ENCODE data around the gene SLC25A48.

The SLC25A48 gene

DNA sequence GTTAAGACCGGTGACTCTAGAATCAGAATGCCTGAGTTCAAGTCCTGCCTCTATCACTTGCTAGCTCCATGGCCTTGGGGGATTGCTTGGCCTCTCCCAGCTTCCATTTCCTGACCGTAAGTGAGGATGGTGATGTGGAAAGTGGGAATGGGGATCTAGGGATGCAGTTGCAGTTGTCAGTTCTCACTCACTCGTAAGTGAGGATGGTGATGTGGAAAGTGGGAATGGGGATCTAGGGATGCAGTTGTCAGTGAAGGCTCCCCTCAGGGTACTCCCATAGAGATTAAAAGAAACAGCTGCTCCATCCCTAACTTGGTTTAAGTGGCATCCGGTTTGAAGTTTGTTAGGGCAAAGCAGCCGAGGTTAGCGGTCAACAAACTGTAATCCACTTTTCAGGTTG lies 64.2 kb downstream of the SLC25A48 start:
- DNase-seq (ENCODE audit: low read depth), result no peak
- no peak for TF ChIP-seq CTCF (IDR thresholded peaks at IDR 0.05; ENCODE audit: control insufficient read depth, insufficient read depth, low read depth, low read length, missing control alignments)
- no peak overlapping the region for H3K4me3 ChIP-seq (ENCODE audit: control insufficient read depth, low read depth, low read length)

GRCh38 chr5:135900276-135900675 lies 65.8 kb downstream of the SLC25A48 start:
- no peak for TF ChIP-seq CTCF (IDR thresholded peaks at IDR 0.05; ENCODE audit: control insufficient read depth, insufficient read depth, low read depth, low read length, missing control alignments)
- no peak for DNase-seq (ENCODE audit: low read depth)
- no peak overlapping the region for H3K4me3 ChIP-seq (ENCODE audit: control insufficient read depth, low read depth, low read length)

DNA sequence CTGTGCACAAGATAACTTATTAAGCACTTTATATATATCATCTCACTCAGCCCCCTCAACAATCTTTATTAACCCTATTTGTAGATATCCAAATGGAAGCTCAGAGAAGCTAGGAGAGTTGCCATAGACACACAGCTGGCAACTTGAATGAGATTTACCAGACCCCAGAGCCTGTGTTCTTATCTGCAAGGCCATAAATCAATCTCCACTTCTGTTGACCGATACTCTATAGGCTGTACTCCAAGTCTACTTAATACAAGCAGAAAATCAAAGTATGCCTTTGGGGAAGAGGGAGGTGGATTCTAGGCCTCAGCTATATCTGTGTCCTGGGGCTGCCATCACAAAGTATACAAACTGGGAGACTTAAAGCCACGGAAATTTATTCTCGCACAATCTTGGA lies 67.2 kb downstream of the SLC25A48 start:
- no peak overlapping the region for H3K4me3 ChIP-seq (ENCODE audit: control insufficient read depth, low read depth, low read length)
- DNase-seq (ENCODE audit: low read depth), result no peak
- TF ChIP-seq CTCF (IDR thresholded peaks at IDR 0.05; ENCODE audit: control insufficient read depth, insufficient read depth, low read depth, low read length, missing control alignments), result no peak

DNA sequence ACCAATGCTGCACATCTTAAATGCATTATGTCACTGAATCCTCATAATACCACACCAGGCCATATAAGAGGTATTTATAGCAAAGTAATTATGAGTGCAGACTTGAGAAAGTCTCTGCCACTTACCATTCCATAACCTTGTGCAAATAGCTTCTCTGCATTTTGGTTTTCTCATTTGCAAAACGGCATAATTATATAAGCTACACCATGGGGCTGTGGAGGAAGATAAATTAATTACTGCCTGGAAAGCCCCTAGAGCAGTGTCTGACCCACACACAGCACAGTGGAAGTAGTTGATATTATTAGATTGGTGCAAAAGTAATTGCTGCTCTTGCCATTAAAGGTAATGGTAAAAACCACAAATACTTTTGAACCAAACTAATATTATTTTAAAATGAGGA lies 70.7 kb downstream of the SLC25A48 start:
- no peak overlapping the region for H3K4me3 ChIP-seq (ENCODE audit: control insufficient read depth, low read depth, low read length)
- no peak for TF ChIP-seq CTCF (IDR thresholded peaks at IDR 0.05; ENCODE audit: control insufficient read depth, insufficient read depth, low read depth, low read length, missing control alignments)
- DNase-seq (ENCODE audit: low read depth), result no peak

DNA sequence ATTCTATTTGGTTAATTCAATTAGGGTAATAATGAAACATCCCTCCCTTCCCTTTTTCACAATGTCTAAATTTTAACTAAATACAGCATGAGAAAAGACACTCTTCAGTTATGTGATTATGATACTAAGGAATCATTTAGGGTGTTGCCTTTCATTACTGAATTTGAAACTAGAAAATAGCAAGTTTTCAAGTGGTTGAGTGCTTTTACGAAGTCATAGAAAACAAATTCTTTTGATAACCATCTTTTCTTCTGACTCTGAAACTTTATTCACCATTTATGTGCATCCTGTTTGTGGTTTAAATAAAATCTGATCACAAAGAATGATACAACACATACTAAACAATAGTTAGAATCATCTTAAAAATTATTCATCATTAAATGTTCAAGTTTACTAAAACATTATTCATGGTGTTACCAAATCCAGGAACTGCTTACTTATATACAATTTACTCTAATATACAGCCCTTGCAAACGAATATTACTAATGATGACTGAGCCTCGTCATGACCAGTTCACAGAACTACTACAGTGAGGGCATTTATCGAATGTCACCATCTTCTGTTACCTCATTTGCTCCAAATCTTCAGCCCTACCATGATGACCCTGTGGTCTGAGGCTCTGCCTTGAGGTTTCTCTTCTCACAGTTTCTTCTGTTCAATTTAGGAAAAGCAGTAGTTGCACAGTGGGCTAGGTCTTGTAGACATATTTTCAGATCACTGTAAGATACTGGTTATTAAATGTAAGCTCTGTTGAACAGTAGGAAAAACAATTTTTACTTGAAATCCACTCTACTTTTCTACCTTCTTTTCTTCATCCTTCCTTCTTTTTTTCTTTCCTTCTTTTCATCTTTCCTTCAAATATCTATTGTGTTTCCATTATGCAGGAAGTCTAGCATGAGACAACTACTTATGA lies 79.5 kb downstream of the SLC25A48 start:
- TF ChIP-seq CTCF (IDR thresholded peaks at IDR 0.05; ENCODE audit: control insufficient read depth, insufficient read depth, low read depth, low read length, missing control alignments), result no peak

GRCh38 chr5:135915466-135916001 lies 81.1 kb downstream of the SLC25A48 start:
- H3K4me3 ChIP-seq (ENCODE audit: control insufficient read depth, low read depth, low read length), result no peak overlapping the region
- TF ChIP-seq CTCF (IDR thresholded peaks at IDR 0.05; ENCODE audit: control insufficient read depth, insufficient read depth, low read depth, low read length, missing control alignments), result no peak
- no peak for DNase-seq (ENCODE audit: low read depth)

More for the DNA sequence above, 79.5 kb downstream of the SLC25A48 start:
- no peak for DNase-seq (ENCODE audit: low read depth)
- no peak overlapping the region for H3K4me3 ChIP-seq (ENCODE audit: control insufficient read depth, low read depth, low read length)

All from AG09309 (cell line).